SK-N-SH (cell line): ENCODE data around the gene GUCD1. TPM values are rescaled to one million over a fixed set of nuclear protein-coding genes. Genes with fewer than 3 reads are reported as not detected.

Experiments
- CTCF ChIA-PET: fragments of 300-600, 350-600 bp; formaldehyde crosslinking; extraction: SDS; loops from one replicate; lab custom pipeline; 2021; lab: Yijun Ruan, JAX
- POLR2A ChIA-PET: fragments of 350-600 bp; sonication (Branson Sonifier 250); formaldehyde crosslinking; extraction: SDS; loops from one replicate; lab custom pipeline; 2020; ENCODE audit warnings: antibody characterized with exemption, inconsistent platforms; lab: Yijun Ruan, JAX
- DNase-seq: peaks from one replicate; pipeline ENCODE4 v3.0.0; 2012
- H2AFZ ChIP-seq: fragments of 200-600 bp; sonication (generic); 2 replicates; pipeline ENCODE4 v1.8.1; 2016; ENCODE audit warnings: antibody characterized with exemption, mild to moderate bottlenecking, low read depth
- H3F3A ChIP-seq: fragments of 200-600 bp; sonication (generic); replicated peaks from 2 replicates; pipeline ENCODE3; 2016; ENCODE audit warnings: antibody characterized with exemption, mild to moderate bottlenecking; ENCODE audit not compliant: insufficient read depth
- H3K27ac ChIP-seq, 2 experiments: fragments of 200-500 bp in 1 of 2; fragments of 200-600 bp in 1 of 2; sonication (Bioruptor generic) in 1 of 2; sonication (generic), shearing (Covaris generic) in 1 of 2; 2 replicates each; pipeline versions ENCODE4 v1.5.1 to v1.6.1; 2014 to 2016; ENCODE audit warnings: low read depth in 2 of 2, inconsistent platforms in 1 of 2, low read length in 1 of 2, mild to moderate bottlenecking in 1 of 2, mixed read lengths in 1 of 2
- H3K27me3 ChIP-seq: fragments of 200-600 bp; sonication (generic), shearing (Covaris generic); 2 replicates; pipeline ENCODE4 v1.6.1; 2016; ENCODE audit warnings: mixed run types; ENCODE audit not compliant: insufficient read depth
- H3K36me3 ChIP-seq, 2 experiments: fragments of 200-500 bp in 1 of 2; fragments of 200-600 bp in 1 of 2; sonication (Bioruptor generic) in 1 of 2; sonication (generic) in 1 of 2; replicated peaks in 1 of 2; 2 replicates each; pipeline versions ENCODE3 to v1.5.1; 2014 to 2016; ENCODE audit warnings: low read length in 1 of 2, mild to moderate bottlenecking in 1 of 2; ENCODE audit not compliant: insufficient read depth in 2 of 2, control insufficient read depth in 1 of 2
- H3K4me1 ChIP-seq, 2 experiments: fragments of 200-500 bp in 1 of 2; fragments of 200-600 bp in 1 of 2; sonication (Bioruptor generic) in 1 of 2; sonication (generic), shearing (Covaris generic) in 1 of 2; 2 replicates each; pipeline versions ENCODE4 v1.5.1 to v1.6.1; 2014 to 2016; ENCODE audit warnings: low read depth in 1 of 2, low read length in 1 of 2, mixed run types in 1 of 2; ENCODE audit not compliant: insufficient read depth in 2 of 2, control insufficient read depth in 1 of 2
- H3K4me2 ChIP-seq: fragments of 200-600 bp; sonication (generic), shearing (Covaris generic); 2 replicates; pipeline ENCODE4 v1.6.1; 2017; ENCODE audit warnings: mixed run types
- H3K4me3 ChIP-seq, 2 experiments: fragments of 200-500 bp in 1 of 2; fragments of 200-600 bp in 1 of 2; sonication (Bioruptor generic) in 1 of 2; sonication (generic), shearing (Covaris generic) in 1 of 2; 2 replicates each; pipeline versions ENCODE4 v1.5.1 to v1.8.1; 2014 to 2016; ENCODE audit warnings: low read depth in 2 of 2, inconsistent platforms in 1 of 2, low read length in 1 of 2, mild to moderate bottlenecking in 1 of 2, mixed read lengths in 1 of 2, moderate library complexity in 1 of 2
- H3K79me2 ChIP-seq: fragments of 200-600 bp; sonication (generic); 2 replicates; pipeline ENCODE4 v1.8.1; 2017; ENCODE audit warnings: mild to moderate bottlenecking; ENCODE audit not compliant: insufficient read depth
- H3K9ac ChIP-seq: fragments of 200-600 bp; sonication (generic); 2 replicates; pipeline ENCODE4 v1.6.1; 2017; ENCODE audit warnings: mixed run types
- H3K9me2 ChIP-seq: fragments of 200-600 bp; sonication (generic); 2 replicates; pipeline ENCODE4 v1.6.1; 2017; ENCODE audit warnings: mixed run types
- H3K9me3 ChIP-seq: fragments of 200-600 bp; sonication (generic); 2 replicates; pipeline ENCODE4 v1.6.1; 2017; ENCODE audit warnings: mixed run types, mild to moderate bottlenecking, moderate library complexity
- H4K20me1 ChIP-seq: fragments of 200-600 bp; sonication (generic); 2 replicates; pipeline ENCODE4 v1.6.1; 2017; ENCODE audit warnings: mild to moderate bottlenecking, mixed run types; ENCODE audit not compliant: insufficient read depth
- CHD2 ChIP-seq: fragments of 150-350 bp; IDR thresholded peaks from 2 replicates; pipeline ENCODE4 v1.6.1; 2018; ENCODE audit warnings: low read length; ENCODE audit not compliant: partially characterized antibody
- FOXM1 ChIP-seq: IDR thresholded peaks from 2 replicates; pipeline ENCODE4 v1.4.0; 2012; ENCODE audit warnings: low read depth, mild to moderate bottlenecking
- GABPA ChIP-seq: IDR thresholded peaks from 2 replicates; pipeline ENCODE4 v1.4.0; 2012; ENCODE audit warnings: low read depth, mild to moderate bottlenecking
- GATA2 ChIP-seq: sonication (generic); formaldehyde crosslinking; IDR thresholded peaks from 2 replicates; pipeline ENCODE4 v1.5.0; 2020; ENCODE audit warnings: mild to moderate bottlenecking, missing genetic modification reagents
- JUND ChIP-seq: IDR thresholded peaks from 2 replicates; pipeline ENCODE4 v1.4.0; 2012
- POLR2AphosphoS5 ChIP-seq: IDR thresholded peaks from 2 replicates; pipeline ENCODE4 v1.6.1; 2012; ENCODE audit warnings: low read depth, low read length
- RAD21 ChIP-seq: IDR thresholded peaks from 2 replicates; pipeline ENCODE4 v1.6.1; 2012; ENCODE audit warnings: mild to moderate bottlenecking, low read length
- REST ChIP-seq: IDR thresholded peaks from 2 replicates; pipeline ENCODE4 v1.6.1; 2012; ENCODE audit warnings: mild to moderate bottlenecking, low read depth, low read length, moderate library complexity
- SMC3 ChIP-seq: IDR thresholded peaks from 2 replicates; pipeline ENCODE4 v1.6.1; 2012; ENCODE audit warnings: low read depth, low read length, improper control_type of control experiment
- TCF12 ChIP-seq: IDR thresholded peaks from 2 replicates; pipeline ENCODE4 v1.4.0; 2012
- USF2 ChIP-seq: fragments of 150-350 bp; IDR thresholded peaks from 2 replicates; pipeline ENCODE4 v1.6.1; 2017; ENCODE audit warnings: antibody characterized with exemption, low read length, low read depth, borderline replicate concordance
- WGBS: methylation state at CpG from one replicate; pipeline ENCODE4 v1.1.6; 2017; ENCODE audit warnings: low lambda C conversion rate; 5-methylcytosine and 5-hydroxymethylcytosine counted together
- polyA plus RNA-seq, 3 experiments: library from polyadenylated mRNA; depleted of rRNA; stranded (reverse); fragments of >200 nt; gene quantifications; 2 replicates each; pipeline ENCODE4 v1.2.3, GENCODE V29; 2012
- TF ChIP-seq, protein P1 (sequence below): fragments of 200-600 bp; sonication (generic); IDR thresholded peaks from 2 replicates; pipeline ENCODE4 v1.6.1; 2017; ENCODE audit warnings: antibody characterized with exemption, mild to moderate bottlenecking, moderate library complexity

Gene GUCD1
- polyA plus RNA-seq, 1 of the 3 experiments (the other 2 are of a cell fraction), result 71.0 TPM

GRCh38 chr22:24518771-24519485 lies 36.0 kb downstream of the GUCD1 start:
- no peaks in the 10 kb centered on the region for H3K9me3 ChIP-seq
- H3K27ac ChIP-seq, result no peak overlapping the region
- no peak overlapping the region for H3K4me2 ChIP-seq
- H3K4me1 ChIP-seq, result peaks cover 18 to 37% of the 10 kb centered on the region in 2 experiments; a peak in 3 of 4 replicates
- H3K79me2 ChIP-seq, result no peaks in the 10 kb centered on the region
- WGBS, result 85% methylated on average over 9 of the region's 9 CpGs
- H3K36me3 ChIP-seq, result no peaks in the 10 kb centered on the region
- no peak overlapping the region for H2AFZ ChIP-seq
- H4K20me1 ChIP-seq, result no peaks in the 10 kb centered on the region
- H3K9ac ChIP-seq, result no peak overlapping the region
- TF ChIP-seq FOXM1 (no peak), REST (no peak), TCF12 (no peak), POLR2AphosphoS5 (no peak), JUND (no peak), CHD2 (no peak), RAD21 (no peak), GATA2 (CRISPR knock-in tag) (no peak), SMC3 (no peak)
- TF ChIP-seq, protein P1, sequence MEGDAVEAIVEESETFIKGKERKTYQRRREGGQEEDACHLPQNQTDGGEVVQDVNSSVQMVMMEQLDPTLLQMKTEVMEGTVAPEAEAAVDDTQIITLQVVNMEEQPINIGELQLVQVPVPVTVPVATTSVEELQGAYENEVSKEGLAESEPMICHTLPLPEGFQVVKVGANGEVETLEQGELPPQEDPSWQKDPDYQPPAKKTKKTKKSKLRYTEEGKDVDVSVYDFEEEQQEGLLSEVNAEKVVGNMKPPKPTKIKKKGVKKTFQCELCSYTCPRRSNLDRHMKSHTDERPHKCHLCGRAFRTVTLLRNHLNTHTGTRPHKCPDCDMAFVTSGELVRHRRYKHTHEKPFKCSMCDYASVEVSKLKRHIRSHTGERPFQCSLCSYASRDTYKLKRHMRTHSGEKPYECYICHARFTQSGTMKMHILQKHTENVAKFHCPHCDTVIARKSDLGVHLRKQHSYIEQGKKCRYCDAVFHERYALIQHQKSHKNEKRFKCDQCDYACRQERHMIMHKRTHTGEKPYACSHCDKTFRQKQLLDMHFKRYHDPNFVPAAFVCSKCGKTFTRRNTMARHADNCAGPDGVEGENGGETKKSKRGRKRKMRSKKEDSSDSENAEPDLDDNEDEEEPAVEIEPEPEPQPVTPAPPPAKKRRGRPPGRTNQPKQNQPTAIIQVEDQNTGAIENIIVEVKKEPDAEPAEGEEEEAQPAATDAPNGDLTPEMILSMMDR, result no peak
- no peaks in the 10 kb centered on the region for H3K27me3 ChIP-seq
- no peak for DNase-seq
- CTCF ChIA-PET, result interaction anchor here (0.6 to 1.1 kb wide), 4 partner anchors 16 to 284 kb away, joined by 3 to 6 read pairs (median 3); no protein-coding TSS in a partner anchor
- POLR2A ChIA-PET, result no interaction called here
- no peak overlapping the region for H3K4me3 ChIP-seq
- H3F3A ChIP-seq, result peaks cover 12% of the 10 kb centered on the region
- no peaks in the 10 kb centered on the region for H3K9me2 ChIP-seq

GRCh38 chr22:24518228-24518627 lies 36.7 kb downstream of the GUCD1 start:
- H3K4me2 ChIP-seq, result no peak overlapping the region
- H3K9me2 ChIP-seq, result no peaks in the 10 kb centered on the region
- ChIA-PET POLR2A (no interaction called here), CTCF (interaction anchor here (1.0 to 1.2 kb wide), 3 partner anchors 12 to 31 kb away, joined by 3 to 6 read pairs (median 5); no protein-coding TSS in a partner anchor)
- peaks cover 12% of the 10 kb centered on the region for H3F3A ChIP-seq
- no peak for DNase-seq
- H3K36me3 ChIP-seq, result no peaks in the 10 kb centered on the region
- H3K27me3 ChIP-seq, result no peaks in the 10 kb centered on the region
- no peak overlapping the region for H2AFZ ChIP-seq
- no peak overlapping the region for H3K9ac ChIP-seq
- H4K20me1 ChIP-seq, result no peaks in the 10 kb centered on the region
- peaks cover 13 to 30% of the 10 kb centered on the region in 2 experiments; a peak in 3 of 4 replicates for H3K4me1 ChIP-seq
- TF ChIP-seq USF2, result no peak
- no peak for TF ChIP-seq GABPA
- H3K27ac ChIP-seq, result no peak overlapping the region
- no peak overlapping the region for H3K4me3 ChIP-seq
- H3K79me2 ChIP-seq, result no peaks in the 10 kb centered on the region
- 85% methylated on average over 3 of the region's 3 CpGs for WGBS
- H3K9me3 ChIP-seq, result no peaks in the 10 kb centered on the region
